Bronchial epithelial cell (primary cell): ENCODE results near the gene SSBP3. TPM values are rescaled to one million over a fixed set of nuclear protein-coding genes. Genes with fewer than 3 reads are reported as not detected.

Experiments used
- DNase-seq: peaks from one replicate; pipeline ENCODE4 v3.0.0-alpha.2; 2010; ENCODE audit warnings: low read depth
- FAIRE-seq: peaks from 2 replicates; lab custom pipeline; 2011; peaks lifted over from hg19 to GRCh38; lab: Jason Lieb, UNC
- H3K27me3 ChIP-seq: 2 replicates; pipeline ENCODE4 v1.5.1; 2011; ENCODE audit warnings: low read length; ENCODE audit not compliant: control insufficient read depth, insufficient read depth
- H3K36me3 ChIP-seq: 2 replicates; pipeline ENCODE4 v1.5.1; 2011; ENCODE audit warnings: low read length; ENCODE audit not compliant: control insufficient read depth, insufficient read depth
- H3K4me3 ChIP-seq: 2 replicates; pipeline ENCODE4 v1.5.1; 2011; ENCODE audit warnings: mild to moderate bottlenecking, low read depth, low read length, control low read depth
- CTCF ChIP-seq: IDR thresholded peaks from 2 replicates; pipeline ENCODE4 v1.5.1; 2011; ENCODE audit warnings: mild to moderate bottlenecking, moderate library complexity, low read length, control low read depth, inconsistent platforms; ENCODE audit not compliant: insufficient read depth, severe bottlenecking
- total RNA-seq: library from RNA; depleted of rRNA; stranded (reverse); fragments of >200 nt; gene quantifications from 2 replicates; pipeline ENCODE4 v1.2.1, GENCODE V29; 2014

Gene SSBP3
- total RNA-seq, 1 donor from 2014 or later = 3.7 TPM

DNA sequence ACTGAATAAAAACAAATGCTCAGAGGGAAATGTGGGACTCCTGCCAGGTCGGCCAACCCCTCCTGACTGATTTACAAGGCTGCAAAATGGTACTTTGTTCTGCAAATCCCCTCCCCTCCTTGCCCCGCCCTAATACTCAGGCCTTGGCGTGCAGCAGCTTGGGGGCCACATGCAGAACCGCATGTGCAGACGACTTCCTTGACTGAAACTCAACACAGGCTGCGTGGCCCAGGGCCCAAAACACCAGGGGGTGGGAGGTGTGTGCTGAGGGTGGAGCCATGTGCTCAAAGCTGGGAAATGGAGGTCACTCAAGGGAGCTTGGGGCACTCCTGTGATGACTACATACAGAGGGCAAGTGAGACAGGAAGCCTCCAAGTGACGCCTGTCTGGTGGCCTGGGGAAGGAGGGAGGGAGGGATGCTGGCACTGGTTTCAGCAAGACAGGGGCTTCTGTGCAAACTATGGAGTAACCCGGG, 119.0 kb downstream of the SSBP3 start:
- no peak overlapping the region for H3K4me3 ChIP-seq
- FAIRE-seq (no peak), DNase-seq (peak; percentile 51)
- no peaks in the 10 kb centered on the region for H3K36me3 ChIP-seq
- H3K27me3 ChIP-seq = no peaks in the 10 kb centered on the region
- TF ChIP-seq CTCF = no peak

GRCh38 chr1:54285815-54286345, 120.3 kb downstream of the SSBP3 start:
- Histone ChIP-seq H3K27me3 (no peaks in the 10 kb centered on the region), H3K36me3 (no peaks in the 10 kb centered on the region), H3K4me3 (no peak overlapping the region)
- FAIRE-seq = no peak
- no peak for DNase-seq
- no peak for TF ChIP-seq CTCF

- no peak for FAIRE-seq
Measured at GRCh38 chr1:54284781-54285529, 121.2 kb downstream of the SSBP3 start.

DNA sequence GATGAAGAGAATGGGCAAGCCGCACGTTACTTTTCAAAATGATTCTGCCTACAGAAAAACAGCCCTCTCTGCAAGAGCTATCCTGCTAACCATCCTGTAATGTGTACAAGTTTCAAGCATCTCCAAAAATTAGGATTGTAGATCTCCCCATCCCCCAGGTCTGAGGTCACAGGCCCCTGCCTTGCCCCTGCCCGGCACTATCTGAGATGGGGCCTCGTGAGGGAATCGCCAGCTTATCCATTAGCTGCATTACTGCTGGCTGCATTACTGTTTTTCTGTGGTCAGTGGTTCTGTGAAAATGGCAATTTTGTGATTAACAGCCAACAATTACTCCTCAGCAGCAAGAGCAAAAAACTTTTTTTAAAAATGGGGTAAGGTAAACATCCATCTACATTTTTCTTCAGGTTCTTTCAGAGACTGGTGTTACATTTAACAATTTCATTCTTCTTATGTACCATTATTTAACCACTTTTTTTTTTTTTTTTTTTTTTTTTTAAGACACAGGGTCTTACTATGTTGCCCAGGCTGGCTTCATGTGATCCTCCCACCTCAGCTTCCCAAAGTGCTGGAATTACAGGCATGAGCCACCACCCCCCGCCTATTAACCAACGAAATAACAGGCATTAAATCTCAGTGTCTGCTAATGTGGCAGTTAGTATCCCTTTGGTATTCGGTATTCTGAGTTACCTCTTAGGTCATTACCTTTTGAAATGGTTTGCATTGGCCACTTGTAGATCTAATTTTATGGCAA, 122.4 kb downstream of the SSBP3 start:
- FAIRE-seq (no peak), DNase-seq (no peak)
- no peak for TF ChIP-seq CTCF
- H3K4me3 ChIP-seq = no peak overlapping the region
- H3K27me3 ChIP-seq = no peaks in the 10 kb centered on the region
- H3K36me3 ChIP-seq = no peaks in the 10 kb centered on the region

More at GRCh38 chr1:54284781-54285529, 121.2 kb downstream of the SSBP3 start:
- Histone ChIP-seq H3K27me3 (no peaks in the 10 kb centered on the region), H3K4me3 (no peak overlapping the region), H3K36me3 (no peaks in the 10 kb centered on the region)
- TF ChIP-seq CTCF = no peak
- DNase-seq = no peak

DNA sequence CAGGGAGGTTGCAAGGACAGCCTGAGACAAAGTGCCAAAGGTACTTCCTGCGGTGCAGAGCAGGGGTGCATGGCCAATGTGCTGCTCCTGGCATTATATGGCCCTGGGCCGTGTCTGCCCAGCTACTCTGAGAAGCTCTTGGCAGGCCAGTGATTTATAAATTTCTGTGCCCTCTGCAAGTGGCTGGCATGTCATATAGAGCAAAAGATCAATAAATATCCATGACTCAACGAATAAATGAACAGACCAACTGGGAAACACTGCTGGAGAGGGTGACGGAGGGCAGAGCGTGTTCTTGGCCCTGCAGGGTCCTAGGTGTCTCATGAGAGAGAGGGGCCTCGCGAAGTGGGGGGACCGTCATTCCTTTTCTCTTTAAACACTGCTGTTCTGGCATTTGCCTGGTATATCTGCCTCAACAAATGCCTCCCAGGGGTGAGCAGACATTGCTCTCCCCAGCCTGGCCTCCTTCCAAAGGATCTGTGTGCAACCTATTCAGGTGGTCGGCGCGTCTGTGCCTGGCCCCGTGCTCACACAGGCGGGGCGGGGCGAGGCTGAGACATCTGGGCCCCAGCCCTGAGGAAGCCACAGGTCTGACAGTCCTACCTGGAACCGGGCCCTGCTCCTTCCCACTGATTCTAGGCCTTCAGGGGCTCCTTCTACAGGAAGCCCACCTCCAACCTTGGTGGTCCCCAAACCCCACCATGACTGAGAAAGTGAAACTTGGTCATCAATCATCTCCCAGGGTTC, 123.9 kb downstream of the SSBP3 start:
- DNase-seq (no peak), FAIRE-seq (no peak)
- Histone ChIP-seq H3K36me3 (no peaks in the 10 kb centered on the region), H3K4me3 (no peak overlapping the region), H3K27me3 (no peaks in the 10 kb centered on the region)
- TF ChIP-seq CTCF = no peak
